ENCODE measurements around the gene GRHL3.

GRHL3 gene

GRCh38 chr1:24317956-24318614, 1.1 kb upstream of the GRHL3 start:
- DNase-seq (ENCODE audit: low read depth, low spot score): no peak

DNA sequence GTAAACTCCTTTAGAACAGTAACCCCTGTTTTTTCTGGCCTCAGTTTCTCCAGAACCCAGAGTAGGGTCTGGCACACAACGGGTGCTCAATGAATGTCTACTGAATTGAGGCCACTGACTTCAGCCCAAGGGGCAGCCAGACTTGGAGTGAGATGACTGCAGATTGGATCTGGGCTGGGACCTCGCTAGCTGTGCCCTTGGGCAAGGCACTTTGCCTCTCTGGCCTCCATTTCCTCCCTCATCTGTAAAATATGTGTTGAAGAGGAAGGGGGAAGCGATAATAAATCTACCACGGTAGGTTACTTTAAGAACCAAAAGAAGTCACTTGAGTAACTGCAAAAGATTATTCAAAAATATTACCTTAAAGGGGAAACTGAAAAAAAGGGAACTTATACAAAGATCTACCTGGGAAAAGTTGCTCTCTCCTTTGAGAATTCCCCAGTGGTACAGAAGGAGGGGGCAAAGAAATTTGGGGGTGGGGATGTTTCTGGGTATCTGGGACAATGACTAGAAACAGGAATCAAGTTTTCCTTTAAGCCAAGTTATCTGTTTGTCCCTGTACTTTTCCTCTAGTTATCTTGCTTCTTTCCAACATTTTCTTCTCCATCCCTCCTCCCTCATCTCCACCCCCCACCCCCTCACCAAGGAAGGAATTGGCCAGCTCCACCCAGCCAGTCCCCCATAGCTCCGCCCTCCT, 394 bp upstream of the GRHL3 start:
- no peak for DNase-seq (ENCODE audit: low read depth, low spot score)

- DNase-seq (ENCODE audit: low read depth, low spot score): no peak
Measured at GRCh38 chr1:24319962-24320361, 805 bp downstream of the GRHL3 start.

GRCh38 chr1:24321126-24321525, 2.0 kb downstream of the GRHL3 start:
- no peak for DNase-seq (ENCODE audit: low read depth, low spot score)

- DNase-seq (ENCODE audit: low read depth, low spot score): peak; percentile 22
Measured at GRCh38 chr1:24321697-24322469, 2.7 kb downstream of the GRHL3 start.

GRCh38 chr1:24322470-24323177, 3.5 kb downstream of the GRHL3 start:
- no peak for DNase-seq (ENCODE audit: low read depth, low spot score)

DNA sequence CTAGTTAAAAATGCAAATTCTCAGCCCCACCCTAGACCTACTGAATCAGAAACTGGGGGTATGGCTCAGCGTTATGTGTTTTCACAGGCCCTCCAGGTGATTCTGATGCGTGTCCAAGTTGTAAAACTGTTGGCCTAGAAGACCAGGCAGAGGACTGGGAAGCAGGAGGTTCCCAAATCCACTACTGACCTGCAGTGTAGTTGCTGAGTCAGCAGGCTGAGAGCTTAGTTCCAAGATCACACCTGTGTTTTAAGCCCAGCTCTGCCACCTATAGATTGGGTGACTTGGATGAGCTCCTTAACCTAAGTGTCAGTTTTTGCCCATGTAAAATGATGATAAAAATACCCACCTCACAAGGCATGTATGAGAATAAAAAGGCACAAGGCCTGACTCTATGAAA, 4.1 kb downstream of the GRHL3 start:
- DNase-seq (ENCODE audit: low read depth, low spot score): no peak

DNA sequence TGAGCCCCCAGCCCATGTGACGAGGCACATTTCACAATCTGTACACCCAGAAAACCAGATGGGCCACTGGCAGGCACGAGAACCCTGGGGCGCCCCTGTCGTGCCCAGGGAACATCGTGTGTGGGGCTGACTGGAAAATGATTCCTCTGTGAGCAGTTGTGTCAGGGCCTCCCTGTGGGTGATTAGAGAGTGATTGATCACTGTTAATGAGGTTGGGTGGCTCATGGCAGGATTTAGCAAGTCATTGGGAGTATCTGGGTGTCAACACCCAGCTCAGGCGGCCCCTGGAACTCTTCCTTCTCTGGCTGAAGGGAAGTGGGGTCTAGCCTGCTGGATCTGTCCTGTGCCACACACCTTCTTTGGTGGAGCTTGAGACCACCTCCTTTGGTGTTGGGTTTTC, 5.7 kb downstream of the GRHL3 start:
- DNase-seq (ENCODE audit: low read depth, low spot score): no peak

DNA sequence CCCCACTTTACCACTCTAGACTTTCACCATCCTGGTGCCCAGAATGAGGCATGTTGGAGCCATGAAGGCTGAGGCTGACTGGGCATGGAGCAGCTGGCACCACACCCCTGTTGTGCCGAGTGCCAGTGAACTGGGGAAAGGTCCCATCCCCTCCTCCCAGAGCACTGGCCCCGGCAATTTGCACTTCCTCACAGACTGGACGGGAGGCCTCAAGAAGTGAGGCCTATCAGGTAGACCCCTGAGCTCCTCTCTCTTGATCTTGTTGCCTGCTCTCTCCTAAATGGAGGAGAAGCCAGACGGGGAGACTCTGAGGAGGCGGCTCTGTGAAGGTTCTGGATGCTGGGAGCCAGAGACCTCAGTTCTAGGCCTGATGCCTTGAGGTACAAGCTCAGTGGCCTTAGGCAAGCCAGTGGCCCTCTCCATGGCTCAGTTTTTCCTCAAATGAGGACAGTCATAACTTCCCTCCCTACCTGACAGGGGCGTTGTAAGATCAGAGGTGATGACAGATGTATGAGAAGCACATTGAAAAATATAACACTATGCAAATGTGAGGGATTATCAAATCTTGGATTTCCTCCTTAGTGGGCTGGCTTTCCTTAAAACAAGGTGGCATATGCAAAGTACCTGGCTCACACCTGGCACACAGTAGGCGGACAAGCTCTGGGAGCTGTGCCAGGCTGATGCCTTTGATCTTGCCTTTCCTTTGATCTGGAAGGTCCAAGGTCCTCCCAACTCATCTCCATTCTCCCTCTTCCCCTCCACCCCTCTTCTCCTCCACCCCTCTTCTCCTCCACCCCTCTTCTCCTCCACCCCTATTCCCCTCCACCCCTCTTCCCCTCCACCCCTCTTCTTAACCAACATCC, 6.7 kb downstream of the GRHL3 start:
- DNase-seq (ENCODE audit: low read depth, low spot score): no peak

DNA sequence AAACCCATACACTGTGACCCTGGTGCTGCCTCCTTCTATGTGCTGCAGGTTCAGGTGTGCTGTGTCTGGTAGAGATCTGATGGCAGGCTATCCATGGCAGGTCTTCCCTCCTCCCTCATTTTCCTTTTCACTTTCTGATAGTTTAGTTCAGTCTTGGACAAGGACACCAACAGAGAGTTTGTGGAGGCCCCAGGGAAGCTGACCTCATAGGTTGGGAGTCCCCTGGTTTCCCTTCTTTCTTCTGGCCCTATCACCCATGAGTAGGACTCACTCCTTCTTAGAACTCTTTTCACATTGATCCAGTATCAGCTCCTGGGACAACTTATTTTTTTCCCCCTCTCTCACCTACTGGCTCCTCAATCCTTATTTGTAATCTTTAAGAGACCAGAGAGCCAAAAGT, 8.3 kb downstream of the GRHL3 start:
- DNase-seq (ENCODE audit: low read depth, low spot score): no peak

GRCh38 chr1:24327891-24328290, 8.7 kb downstream of the GRHL3 start:
- no peak for DNase-seq (ENCODE audit: low read depth, low spot score)

DNA sequence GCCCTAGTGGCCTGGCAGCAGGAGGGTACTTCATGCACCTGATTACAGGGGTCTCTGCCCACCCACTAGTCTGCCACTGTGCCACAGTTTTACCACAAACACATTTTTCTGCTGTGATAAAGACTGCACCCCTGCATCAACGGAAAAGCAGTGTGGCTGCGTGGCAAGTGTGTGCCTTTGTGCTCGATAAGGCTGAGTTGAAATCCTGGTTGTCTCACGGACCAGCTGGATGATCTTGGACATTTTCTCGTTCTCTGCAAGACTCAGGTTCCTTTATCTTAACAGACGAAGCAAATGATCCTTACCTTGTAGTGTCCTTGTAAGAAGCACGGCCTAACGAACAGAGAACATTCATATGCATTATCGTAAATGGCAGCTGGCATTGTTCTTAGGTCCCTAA, 10.2 kb downstream of the GRHL3 start:
- no peak for DNase-seq (ENCODE audit: low read depth, low spot score)

GRCh38 chr1:24329797-24330543, 10.8 kb downstream of the GRHL3 start:
- DNase-seq (ENCODE audit: low read depth, low spot score): no peak

GRCh38 chr1:24331961-24332673, 13.0 kb downstream of the GRHL3 start:
- DNase-seq (ENCODE audit: low read depth, low spot score): no peak

- DNase-seq (ENCODE audit: low read depth, low spot score): no peak
Measured at GRCh38 chr1:24336075-24336474, 16.9 kb downstream of the GRHL3 start.

DNA sequence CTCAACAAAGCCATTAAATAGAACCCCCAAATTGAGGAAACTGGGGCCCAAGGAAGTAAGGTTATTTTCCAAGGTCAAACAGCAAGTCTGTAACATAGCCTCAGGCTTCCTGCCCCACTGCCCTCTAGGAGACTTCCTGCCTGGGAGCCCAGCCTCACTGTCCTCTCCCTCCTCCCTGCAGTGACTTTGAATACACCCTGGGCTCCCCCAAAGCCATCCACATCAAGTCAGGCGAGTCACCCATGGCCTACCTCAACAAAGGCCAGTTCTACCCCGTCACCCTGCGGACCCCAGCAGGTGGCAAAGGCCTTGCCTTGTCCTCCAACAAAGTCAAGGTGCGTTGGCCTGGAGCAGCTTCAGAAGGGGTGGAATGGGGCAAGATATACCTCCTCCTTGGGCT, 18.3 kb downstream of the GRHL3 start:
- no peak for DNase-seq (ENCODE audit: low read depth, low spot score)

DNA sequence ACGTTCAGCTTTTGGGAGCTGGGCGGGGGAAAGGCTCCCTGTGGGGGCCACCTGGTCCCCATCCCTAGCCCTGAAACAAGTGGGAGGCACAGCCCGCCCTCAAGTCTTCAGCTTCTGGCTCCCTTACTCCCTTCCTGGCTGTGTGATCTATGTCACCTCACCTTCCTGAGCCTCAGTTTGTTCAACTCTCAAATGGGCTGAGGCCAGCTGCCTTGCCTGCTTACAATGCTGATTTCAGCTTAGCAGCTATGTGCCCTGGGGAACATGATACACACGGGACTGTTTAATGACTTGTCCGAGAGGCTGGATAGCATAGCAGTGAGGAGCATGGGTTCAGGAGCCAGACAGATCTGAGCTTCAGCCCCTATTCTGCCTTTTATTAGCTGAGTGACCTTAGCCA, 19.3 kb downstream of the GRHL3 start:
- no peak for DNase-seq (ENCODE audit: low read depth, low spot score)

DNA sequence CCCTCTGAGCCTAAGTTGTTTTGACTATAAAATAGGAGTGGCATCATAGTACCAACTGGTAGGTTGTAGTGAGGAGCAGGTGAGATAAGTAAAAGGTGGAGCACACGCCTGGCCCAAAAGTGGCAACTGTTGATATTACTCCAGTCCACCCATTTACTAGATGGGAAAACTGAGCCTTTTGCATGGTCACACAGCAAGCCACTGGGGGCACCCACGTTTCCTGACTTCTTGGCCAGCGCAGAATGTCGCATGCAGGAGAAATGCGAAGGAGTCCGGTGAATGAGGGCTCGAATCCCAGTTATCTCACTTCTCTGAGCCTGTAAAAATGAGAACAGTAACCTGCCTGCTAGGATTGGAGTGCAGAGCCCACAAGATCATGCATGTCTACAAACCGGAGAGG, 20.8 kb downstream of the GRHL3 start:
- DNase-seq (ENCODE audit: low read depth, low spot score): no peak

- no peak for DNase-seq (ENCODE audit: low read depth, low spot score)
Measured at GRCh38 chr1:24340770-24341169, 21.6 kb downstream of the GRHL3 start.

- DNase-seq (ENCODE audit: low read depth, low spot score): no peak
Measured at GRCh38 chr1:24341260-24341659, 22.1 kb downstream of the GRHL3 start.
